ENCODE data around the gene NPIPB2. TPM values are rescaled to one million over a fixed set of nuclear protein-coding genes. Genes with fewer than 3 reads are reported as not detected.

NPIPB2 gene
- total RNA-seq, 4 donors from 2014 or later: 4.1 to 12.9 (median 5.2) TPM

GRCh38 chr16:11909653-11910545, 31.9 kb downstream of the NPIPB2 start:
- intact Hi-C loops (cut with DNase I; ENCODE audit: low total_unique reads): no loop called here
- no peak for DNase-seq (ENCODE audit: low spot score in 2 of 2)
- 82% methylated on average over 18 of the region's 18 CpGs for WGBS, 2 donors
- H3K4me3 ChIP-seq (ENCODE audit: low read depth, poor library complexity, severe bottlenecking): no peak overlapping the region
- no peak for TF ChIP-seq POLR2A (IDR thresholded peaks at IDR 0.05)

GRCh38 chr16:11907160-11907970, 34.5 kb downstream of the NPIPB2 start:
- no peak for TF ChIP-seq POLR2A (IDR thresholded peaks at IDR 0.05)
- TF ChIP-seq CTCF (IDR thresholded peaks at IDR 0.05): no peak
- intact Hi-C loops (cut with DNase I; ENCODE audit: low total_unique reads): no loop called here
- H3K4me3 ChIP-seq (ENCODE audit: low read depth, poor library complexity, severe bottlenecking): no peak overlapping the region
- 88 to 91% methylated on average over 8 of the region's 8 CpGs for WGBS, 2 donors
- no peak for DNase-seq (ENCODE audit: low spot score in 2 of 2)

- no peak overlapping the region for H3K4me3 ChIP-seq (ENCODE audit: low read depth, poor library complexity, severe bottlenecking)
- DNase-seq (ENCODE audit: low spot score in 2 of 2): no peak
- no peak for TF ChIP-seq CTCF (IDR thresholded peaks at IDR 0.05)
- no peak for TF ChIP-seq POLR2A (IDR thresholded peaks at IDR 0.05)
- intact Hi-C loops (cut with DNase I; ENCODE audit: low total_unique reads): loop anchor here (5.0 kb wide), 1 partner anchor 1803 kb away; no protein-coding TSS in a partner anchor
- 93 to 94% methylated on average over 6 of the region's 6 CpGs for WGBS, 2 donors
These were observed 37.9 kb downstream of the NPIPB2 start for GRCh38 chr16:11903906-11904305.

- TF ChIP-seq CTCF (IDR thresholded peaks at IDR 0.05) (no peak), POLR2A (IDR thresholded peaks at IDR 0.05) (no peak)
- no peak for DNase-seq (ENCODE audit: low spot score in 2 of 2)
- WGBS, 2 donors: 65 to 71% methylated on average over 3 of the region's 3 CpGs
- no peak overlapping the region for H3K4me3 ChIP-seq (ENCODE audit: low read depth, poor library complexity, severe bottlenecking)
- intact Hi-C loops (cut with DNase I; ENCODE audit: low total_unique reads): loop anchor here (5.0 kb wide), 1 partner anchor 1806 kb away; no protein-coding TSS in a partner anchor
These were observed 40.8 kb downstream of the NPIPB2 start for GRCh38 chr16:11901091-11901490.

- no peak for TF ChIP-seq CTCF (IDR thresholded peaks at IDR 0.05)
- TF ChIP-seq POLR2A (IDR thresholded peaks at IDR 0.05): no peak
- WGBS, 2 donors: 79 to 80% methylated on average over 5 of the region's 5 CpGs
- no peak overlapping the region for H3K4me3 ChIP-seq (ENCODE audit: low read depth, poor library complexity, severe bottlenecking)
- no peak for DNase-seq (ENCODE audit: low spot score in 2 of 2)
- intact Hi-C loops (cut with DNase I; ENCODE audit: low total_unique reads): no loop called here
These were observed 45.2 kb downstream of the NPIPB2 start for GRCh38 chr16:11896486-11897176.
